MM.1S (cell line): ENCODE measurements around the gene RHBDL1.

Source experiments
- EZH2phosphoT487 ChIP-seq: fragments of 300-600 bp; sonication (generic); IDR thresholded peaks from 2 replicates; pipeline ENCODE4 v1.6.1; 2018; ENCODE audit warnings: antibody characterized with exemption, low read length
- TF ChIP-seq, protein P1 (sequence below): fragments of 300-600 bp; sonication (generic); IDR thresholded peaks from 2 replicates; pipeline ENCODE4 v1.5.1; 2016; ENCODE audit warnings: antibody characterized with exemption, low read length, mixed read lengths

DNA sequence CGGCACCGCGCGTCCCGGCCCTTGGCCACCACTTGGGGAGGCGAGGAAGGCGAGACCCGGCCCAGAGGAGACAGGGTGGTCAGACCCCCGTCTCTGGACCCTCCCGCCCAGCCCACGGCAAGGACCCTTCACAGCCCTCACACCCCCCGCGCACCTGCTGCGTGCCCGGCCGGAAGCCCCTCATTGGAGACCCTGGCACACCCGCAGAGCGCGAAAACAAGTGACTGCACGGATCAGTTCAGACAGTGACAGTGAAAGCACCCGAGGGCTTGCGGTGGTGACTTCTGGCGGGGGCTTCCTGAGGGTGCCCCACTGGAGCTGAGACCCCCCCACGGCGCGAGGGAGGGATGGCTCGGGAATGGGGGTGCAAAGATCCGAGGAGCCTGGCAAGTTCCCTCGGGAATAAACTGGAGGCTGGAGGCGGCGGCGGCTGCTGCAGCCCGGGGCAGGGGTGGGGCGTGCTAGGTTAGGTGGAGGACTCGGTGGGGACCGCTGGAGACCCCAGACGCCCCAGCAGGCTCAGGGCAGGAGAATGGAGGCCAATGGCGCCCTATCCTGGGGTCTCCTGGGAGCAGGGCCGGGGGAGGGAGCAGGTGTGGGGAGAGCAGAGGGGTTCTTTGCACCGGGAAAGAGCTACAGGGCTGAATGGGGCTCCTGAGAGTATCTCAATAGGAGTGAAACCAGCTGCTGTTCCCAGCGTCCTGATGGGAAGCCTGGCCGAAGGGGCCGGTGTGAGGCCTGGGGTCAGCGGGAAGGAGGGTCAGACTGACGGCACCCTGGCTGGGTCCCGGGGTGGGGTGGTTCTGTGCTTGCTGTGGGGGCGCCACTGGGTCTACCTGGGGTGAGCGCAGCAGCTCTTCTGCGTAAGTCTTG is 31.0 kb downstream of the RHBDL1 start:
- TF ChIP-seq, protein P1, sequence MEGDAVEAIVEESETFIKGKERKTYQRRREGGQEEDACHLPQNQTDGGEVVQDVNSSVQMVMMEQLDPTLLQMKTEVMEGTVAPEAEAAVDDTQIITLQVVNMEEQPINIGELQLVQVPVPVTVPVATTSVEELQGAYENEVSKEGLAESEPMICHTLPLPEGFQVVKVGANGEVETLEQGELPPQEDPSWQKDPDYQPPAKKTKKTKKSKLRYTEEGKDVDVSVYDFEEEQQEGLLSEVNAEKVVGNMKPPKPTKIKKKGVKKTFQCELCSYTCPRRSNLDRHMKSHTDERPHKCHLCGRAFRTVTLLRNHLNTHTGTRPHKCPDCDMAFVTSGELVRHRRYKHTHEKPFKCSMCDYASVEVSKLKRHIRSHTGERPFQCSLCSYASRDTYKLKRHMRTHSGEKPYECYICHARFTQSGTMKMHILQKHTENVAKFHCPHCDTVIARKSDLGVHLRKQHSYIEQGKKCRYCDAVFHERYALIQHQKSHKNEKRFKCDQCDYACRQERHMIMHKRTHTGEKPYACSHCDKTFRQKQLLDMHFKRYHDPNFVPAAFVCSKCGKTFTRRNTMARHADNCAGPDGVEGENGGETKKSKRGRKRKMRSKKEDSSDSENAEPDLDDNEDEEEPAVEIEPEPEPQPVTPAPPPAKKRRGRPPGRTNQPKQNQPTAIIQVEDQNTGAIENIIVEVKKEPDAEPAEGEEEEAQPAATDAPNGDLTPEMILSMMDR = no peak
- no peak for TF ChIP-seq EZH2phosphoT487
